A549 (cell line): Measurements from ENCODE around the gene TXNRD2. TPM values are rescaled to one million over a fixed set of nuclear protein-coding genes. Genes with fewer than 3 reads are reported as not detected.

Experiments
- ATAC-seq, 2 experiments: fragments of 200-7000 bp in 1 of 2; fragments of >200 bp in 1 of 2; cut with Nextera tagmentation in 1 of 2; cut with Tn5 transposase in 1 of 2; 3 replicates each; pipeline versions ENCODE4 v1.8.0 to v1.9.1; 2018 to 2020; ENCODE audit warnings: mild to moderate bottlenecking in 1 of 2, moderate library complexity in 1 of 2
- CTCF ChIA-PET: fragments of 300-600 bp; sonication (Branson Sonifier 250); formaldehyde crosslinking; extraction: SDS; loops from one replicate; lab custom pipeline; 2021; ENCODE audit warnings: antibody characterized with exemption, inconsistent platforms; lab: Yijun Ruan, JAX
- POLR2A ChIA-PET: fragments of 350-600 bp; formaldehyde crosslinking; extraction: SDS; loops from one replicate; lab custom pipeline; 2021; ENCODE audit warnings: antibody characterized with exemption, inconsistent platforms; lab: Yijun Ruan, JAX
- DNase-seq, 2 experiments: peaks; one replicate each; pipeline versions ENCODE4 v3.0.0 to v3.0.0-alpha.2; 2011 to 2016; ENCODE audit warnings: low read depth in 1 of 2, low spot score in 1 of 2
- FAIRE-seq: peaks from 2 replicates; lab custom pipeline; 2011; peaks lifted over from hg19 to GRCh38; lab: Jason Lieb, UNC
- H3K27ac ChIP-seq, 2 experiments: fragments of >200 bp; sonication (Bioruptor Twin); formaldehyde crosslinking; 3 replicates each; pipeline ENCODE4 v1.5.1; 2016 to 2017
- H3K4me1 ChIP-seq: fragments of >200 bp; sonication (Bioruptor Twin); formaldehyde crosslinking; 3 replicates; pipeline ENCODE4 v1.6.1; 2016
- H3K4me2 ChIP-seq: fragments of >200 bp; sonication (Bioruptor Twin); formaldehyde crosslinking; 3 replicates; pipeline ENCODE4 v1.6.1; 2016
- H3K4me3 ChIP-seq: fragments of >200 bp; sonication (Bioruptor Twin); formaldehyde crosslinking; 3 replicates; pipeline ENCODE4 v1.5.1; 2016
- H3K9me3 ChIP-seq: fragments of >200 bp; sonication (Bioruptor Twin); formaldehyde crosslinking; 3 replicates; pipeline ENCODE4 v1.6.1; 2016
- BCL3 ChIP-seq: fragments of >200 bp; sonication (Bioruptor Twin); formaldehyde crosslinking; IDR thresholded peaks from 3 replicates; pipeline ENCODE4 v1.6.1; 2016
- CEBPB ChIP-seq, 2 experiments: fragments of >200 bp in 1 of 2; sonication (Bioruptor Twin) in 1 of 2; formaldehyde crosslinking in 1 of 2; IDR thresholded peaks; 2 replicates each; pipeline ENCODE4 v1.6.1; 2012 to 2016
- CHD4 ChIP-seq: fragments of 200-600 bp; sonication (generic); IDR thresholded peaks from 2 replicates; pipeline ENCODE4 v1.6.1; 2016; ENCODE audit warnings: antibody characterized with exemption, mild to moderate bottlenecking, borderline replicate concordance
- CTCF ChIP-seq: fragments of >200 bp; sonication (Bioruptor Twin); formaldehyde crosslinking; IDR thresholded peaks from 3 replicates; pipeline ENCODE4 v1.5.1; 2016
- EHF ChIP-seq: fragments of 250-450 bp; sonication (Bioruptor Pico); IDR thresholded peaks from 2 replicates; pipeline ENCODE4 v1.5.0; 2020; ENCODE audit warnings: mild to moderate bottlenecking
- ESRRA ChIP-seq: fragments of 150-350 bp; IDR thresholded peaks from 2 replicates; pipeline ENCODE4 v1.6.1; 2014; ENCODE audit warnings: mild to moderate bottlenecking, low read length, borderline replicate concordance
- FOSB ChIP-seq: fragments of 250-450 bp; sonication (Bioruptor Pico); IDR thresholded peaks from 2 replicates; pipeline ENCODE4 v1.5.0; 2020; ENCODE audit warnings: mild to moderate bottlenecking, moderate library complexity
- FOSL2 ChIP-seq, 2 experiments: fragments of 450-650 bp in 1 of 2; fragments of >200 bp in 1 of 2; sonication (Bioruptor Twin) in 1 of 2; formaldehyde crosslinking; IDR thresholded peaks; 2 replicates each; pipeline versions ENCODE4 v1.5.0 to v1.6.1; 2016 to 2020; ENCODE audit warnings: mild to moderate bottlenecking in 1 of 2, moderate library complexity in 1 of 2
- GATA3 ChIP-seq: IDR thresholded peaks from 2 replicates; pipeline ENCODE4 v1.6.1; 2012; ENCODE audit warnings: borderline replicate concordance
- HES2 ChIP-seq: fragments of >200 bp; sonication (Bioruptor Twin); formaldehyde crosslinking; IDR thresholded peaks from 2 replicates; pipeline ENCODE4 v1.6.1; 2016
- HOXB13 ChIP-seq: fragments of 250-450 bp; sonication (Bioruptor Pico); IDR thresholded peaks from 2 replicates; pipeline ENCODE4 v1.5.0; 2020; ENCODE audit warnings: low read depth, mild to moderate bottlenecking, moderate library complexity
- JUNB ChIP-seq: fragments of >200 bp; sonication (Bioruptor Twin); formaldehyde crosslinking; IDR thresholded peaks from 2 replicates; pipeline ENCODE4 v1.6.1; 2016
- KDM5A ChIP-seq: fragments of 200-600 bp; sonication (generic); IDR thresholded peaks from 2 replicates; pipeline ENCODE4 v1.6.1; 2016; ENCODE audit warnings: antibody characterized with exemption, mild to moderate bottlenecking
- MAFK ChIP-seq: fragments of 450-650 bp; IDR thresholded peaks from 2 replicates; pipeline ENCODE4 v1.6.1; 2014; ENCODE audit not compliant: partially characterized antibody
- MAZ ChIP-seq: fragments of 150-350 bp; IDR thresholded peaks from 2 replicates; pipeline ENCODE4 v1.6.1; 2014; ENCODE audit warnings: antibody characterized with exemption, low read depth, low read length, borderline replicate concordance
- NFE2L2 ChIP-seq: fragments of 150-350 bp; conservative IDR thresholded peaks from 2 replicates; pipeline ENCODE4 v1.6.1; 2014; ENCODE audit warnings: low read length
- NPAS2 ChIP-seq: fragments of 250-450 bp; sonication (Bioruptor Pico); IDR thresholded peaks from 2 replicates; pipeline ENCODE4 v1.8.0; 2022; ENCODE audit warnings: mild to moderate bottlenecking, moderate library complexity, borderline replicate concordance
- PBX3 ChIP-seq: IDR thresholded peaks from 2 replicates; pipeline ENCODE4 v1.6.1; 2012
- POLR2AphosphoS2 ChIP-seq: conservative IDR thresholded peaks from 2 replicates; pipeline ENCODE4 v1.6.1; 2012; ENCODE audit warnings: low read length, improper control_type of control experiment, inconsistent platforms
- SMC3 ChIP-seq: fragments of >200 bp; sonication (Bioruptor Twin); formaldehyde crosslinking; IDR thresholded peaks from 3 replicates; pipeline ENCODE4 v1.6.1; 2018; ENCODE audit warnings: inconsistent platforms
- SREBF2 ChIP-seq: fragments of 450-650 bp; IDR thresholded peaks from 2 replicates; pipeline ENCODE4 v1.6.1; 2014; ENCODE audit warnings: mild to moderate bottlenecking, moderate library complexity
- TP53 ChIP-seq: fragments of 250-450 bp; sonication (Bioruptor Pico); IDR thresholded peaks from 2 replicates; pipeline ENCODE4 v1.5.0; 2021; ENCODE audit warnings: mild to moderate bottlenecking, moderate library complexity
- ZFP36 ChIP-seq: fragments of 450-650 bp; IDR thresholded peaks from 2 replicates; pipeline ENCODE4 v1.6.1; 2014; ENCODE audit warnings: borderline replicate concordance; ENCODE audit not compliant: partially characterized antibody
- ZSCAN20 ChIP-seq: fragments of 250-450 bp; sonication (Bioruptor Pico); IDR thresholded peaks from 2 replicates; pipeline ENCODE4 v1.8.0; 2022; ENCODE audit warnings: mild to moderate bottlenecking, moderate library complexity
- WGBS: methylation state at CpG from one replicate; pipeline ENCODE4 v1.1.6; 2017; ENCODE audit errors: missing lambda C conversion rate; 5-methylcytosine and 5-hydroxymethylcytosine counted together
- polyA plus RNA-seq, 4 experiments: library from polyadenylated mRNA; depleted of rRNA in 3 of 4; stranded (reverse); fragments of >200 nt; fragmentation: RNase III in 1 of 4; extraction: RNeasy Plus Mini Kit Qiagen cat#74134 plus additional on column Dnase treatment in 1 of 4; gene quantifications; 2 replicates in 3 of 4; 3 replicates in 1 of 4; pipeline ENCODE4 v1.2.3, GENCODE V29; 2011 to 2017

The TXNRD2 gene
- polyA plus RNA-seq, 2 of the 4 experiments (the other 2 are of a cell fraction) = 16.3 to 25.6 TPM

GRCh38 chr22:19988965-19989724, 47.5 kb upstream of the TXNRD2 start:
- Histone ChIP-seq H3K4me3 (no peak overlapping the region), H3K27ac (no peak overlapping the region), H3K9me3 (no peaks in the 10 kb centered on the region), H3K4me1 (peaks cover 13% of the 10 kb centered on the region), H3K4me2 (no peak overlapping the region)
- no peak for DNase-seq
- CTCF ChIA-PET = interaction anchor here (2.5 kb wide), 1 partner anchor 25 kb away, joined by 14 read pairs; no protein-coding TSS in a partner anchor
- FAIRE-seq = no peak
- WGBS = 94% methylated on average over 5 of the region's 18 CpGs
- TF ChIP-seq MAZ (no peak), NPAS2 (CRISPR knock-in tag) (no peak), HES2 (no peak), NFE2L2 (no peak), PBX3 (no peak), ZSCAN20 (CRISPR knock-in tag) (no peak), FOSB (CRISPR knock-in tag) (no peak), CTCF (no peak), JUNB (no peak), HOXB13 (CRISPR knock-in tag) (no peak), SREBF2 (no peak)
- TF ChIP-seq, all 56 proteins: peak for 0
- POLR2A ChIA-PET = no interaction called here
- ATAC-seq = no peak

- TF ChIP-seq MAZ (no peak), SMC3 (no peak), GATA3 (no peak), ESRRA (no peak), NPAS2 (CRISPR knock-in tag) (no peak), POLR2AphosphoS2 (no peak), MAFK (no peak), TP53 (CRISPR knock-in tag) (no peak), KDM5A (no peak), FOSL2 (IDR thresholded peaks at IDR 0.05) (no peak), FOSL2 (CRISPR knock-in tag; IDR thresholded peaks at IDR 0.05) (no peak), EHF (CRISPR knock-in tag) (no peak), CHD4 (no peak), ZFP36 (no peak), CEBPB (IDR thresholded peaks at IDR 0.05) (no peak), BCL3 (no peak), ZSCAN20 (CRISPR knock-in tag) (no peak)
- TF ChIP-seq, all 56 proteins: peak for 0
- no peak overlapping the region for H3K4me2 ChIP-seq
- ATAC-seq = no peak
- no peak for DNase-seq
- H3K27ac ChIP-seq = no peak overlapping the region
- H3K4me1 ChIP-seq = peaks cover 20% of the 10 kb centered on the region
- POLR2A ChIA-PET = no interaction called here
- CTCF ChIA-PET = interaction anchor here (0.8 to 0.9 kb wide), 2 partner anchors 25 to 27 kb away, joined by 3 to 4 read pairs; no protein-coding TSS in a partner anchor
- FAIRE-seq = no peak
- H3K4me3 ChIP-seq = no peak overlapping the region
- no peaks in the 10 kb centered on the region for H3K9me3 ChIP-seq
- 87% methylated on average over 7 of the region's 9 CpGs for WGBS
Observed at GRCh38 chr22:19988331-19988808, 46.8 kb upstream of the TXNRD2 start.
